ENCODE data around the gene CD55. TPM values are rescaled to one million over a fixed set of nuclear protein-coding genes. Genes with fewer than 3 reads are reported as not detected.

CD55 gene
- total RNA-seq, 1 donor from 2014 or later: 60.4 TPM

DNA sequence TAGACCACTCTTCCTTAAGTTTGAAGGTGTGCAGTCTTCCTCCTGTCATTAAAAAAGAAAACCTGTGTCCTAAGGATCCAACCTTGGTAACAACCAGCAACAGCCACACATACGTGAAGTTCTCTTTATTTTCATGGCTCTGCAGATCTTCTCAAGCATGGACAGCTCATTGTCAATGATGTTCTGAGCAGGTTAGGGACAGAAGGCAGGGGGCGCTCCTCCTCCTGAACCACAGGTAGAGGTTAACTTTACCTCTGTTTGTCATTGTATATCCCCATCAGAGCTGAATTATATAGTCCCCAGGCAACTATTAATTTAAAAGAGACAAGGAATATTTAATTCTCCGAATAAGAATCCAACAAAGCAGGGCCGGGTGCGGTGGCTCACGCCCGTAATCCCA, 80.1 kb downstream of the CD55 start:
- Histone ChIP-seq H3K9me3 (replicated peaks) (no peaks in the 10 kb centered on the region), H3K4me1 (no peaks in the 10 kb centered on the region), H3K4me3 (no peak overlapping the region), H3K36me3 (no peaks in the 10 kb centered on the region), H3K27me3 (ENCODE audit: low read depth) (no peaks in the 10 kb centered on the region), H3K27ac (replicated peaks) (no peak overlapping the region)
- TF ChIP-seq, protein P1, sequence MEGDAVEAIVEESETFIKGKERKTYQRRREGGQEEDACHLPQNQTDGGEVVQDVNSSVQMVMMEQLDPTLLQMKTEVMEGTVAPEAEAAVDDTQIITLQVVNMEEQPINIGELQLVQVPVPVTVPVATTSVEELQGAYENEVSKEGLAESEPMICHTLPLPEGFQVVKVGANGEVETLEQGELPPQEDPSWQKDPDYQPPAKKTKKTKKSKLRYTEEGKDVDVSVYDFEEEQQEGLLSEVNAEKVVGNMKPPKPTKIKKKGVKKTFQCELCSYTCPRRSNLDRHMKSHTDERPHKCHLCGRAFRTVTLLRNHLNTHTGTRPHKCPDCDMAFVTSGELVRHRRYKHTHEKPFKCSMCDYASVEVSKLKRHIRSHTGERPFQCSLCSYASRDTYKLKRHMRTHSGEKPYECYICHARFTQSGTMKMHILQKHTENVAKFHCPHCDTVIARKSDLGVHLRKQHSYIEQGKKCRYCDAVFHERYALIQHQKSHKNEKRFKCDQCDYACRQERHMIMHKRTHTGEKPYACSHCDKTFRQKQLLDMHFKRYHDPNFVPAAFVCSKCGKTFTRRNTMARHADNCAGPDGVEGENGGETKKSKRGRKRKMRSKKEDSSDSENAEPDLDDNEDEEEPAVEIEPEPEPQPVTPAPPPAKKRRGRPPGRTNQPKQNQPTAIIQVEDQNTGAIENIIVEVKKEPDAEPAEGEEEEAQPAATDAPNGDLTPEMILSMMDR (IDR thresholded peaks at IDR 0.05; ENCODE audit: borderline replicate concordance): no peak
- no peak for DNase-seq
- intact Hi-C loops (cut with micrococcal nuclease): loop anchor here (10.0 kb wide), 1 partner anchor 227 kb away; no protein-coding TSS in a partner anchor

- no peak for DNase-seq
- Histone ChIP-seq H3K36me3 (no peaks in the 10 kb centered on the region), H3K27me3 (ENCODE audit: low read depth) (no peaks in the 10 kb centered on the region), H3K9me3 (replicated peaks) (no peaks in the 10 kb centered on the region), H3K4me3 (no peak overlapping the region), H3K4me1 (no peaks in the 10 kb centered on the region), H3K27ac (replicated peaks) (no peak overlapping the region)
- TF ChIP-seq, protein P1 (IDR thresholded peaks at IDR 0.05; ENCODE audit: borderline replicate concordance): no peak
- intact Hi-C loops (cut with micrococcal nuclease): loop anchor here (10.0 kb wide), 1 partner anchor 228 kb away; no protein-coding TSS in a partner anchor
Measured at GRCh38 chr1:207402744-207403143, 81.3 kb downstream of the CD55 start.

- TF ChIP-seq, protein P1 (IDR thresholded peaks at IDR 0.05; ENCODE audit: borderline replicate concordance): peak; percentile 87
- intact Hi-C loops (cut with micrococcal nuclease): loop anchor here (5.0 to 10.0 kb wide), 2 partner anchors 230 to 323 kb away; no protein-coding TSS in a partner anchor
- H3K4me1 ChIP-seq: no peaks in the 10 kb centered on the region
Measured at GRCh38 chr1:207404849-207405525, 83.5 kb downstream of the CD55 start.

GRCh38 chr1:207405814-207406213, 84.3 kb downstream of the CD55 start:
- intact Hi-C loops (cut with micrococcal nuclease): loop anchor here (5.0 to 10.0 kb wide), 2 partner anchors 231 to 324 kb away; no protein-coding TSS in a partner anchor
- Histone ChIP-seq H3K27ac (replicated peaks) (no peak overlapping the region), H3K4me1 (no peaks in the 10 kb centered on the region), H3K9me3 (replicated peaks) (no peaks in the 10 kb centered on the region), H3K36me3 (no peaks in the 10 kb centered on the region), H3K27me3 (ENCODE audit: low read depth) (peaks cover 15% of the 10 kb centered on the region), H3K4me3 (no peak overlapping the region)
- TF ChIP-seq, protein P1 (IDR thresholded peaks at IDR 0.05; ENCODE audit: borderline replicate concordance): no peak
- DNase-seq: no peak

More at GRCh38 chr1:207404849-207405525, 83.5 kb downstream of the CD55 start:
- Histone ChIP-seq H3K27ac (replicated peaks) (no peak overlapping the region), H3K27me3 (ENCODE audit: low read depth) (peaks cover 15% of the 10 kb centered on the region), H3K36me3 (no peaks in the 10 kb centered on the region), H3K9me3 (replicated peaks) (no peaks in the 10 kb centered on the region), H3K4me3 (no peak overlapping the region)
- DNase-seq: no peak

DNA sequence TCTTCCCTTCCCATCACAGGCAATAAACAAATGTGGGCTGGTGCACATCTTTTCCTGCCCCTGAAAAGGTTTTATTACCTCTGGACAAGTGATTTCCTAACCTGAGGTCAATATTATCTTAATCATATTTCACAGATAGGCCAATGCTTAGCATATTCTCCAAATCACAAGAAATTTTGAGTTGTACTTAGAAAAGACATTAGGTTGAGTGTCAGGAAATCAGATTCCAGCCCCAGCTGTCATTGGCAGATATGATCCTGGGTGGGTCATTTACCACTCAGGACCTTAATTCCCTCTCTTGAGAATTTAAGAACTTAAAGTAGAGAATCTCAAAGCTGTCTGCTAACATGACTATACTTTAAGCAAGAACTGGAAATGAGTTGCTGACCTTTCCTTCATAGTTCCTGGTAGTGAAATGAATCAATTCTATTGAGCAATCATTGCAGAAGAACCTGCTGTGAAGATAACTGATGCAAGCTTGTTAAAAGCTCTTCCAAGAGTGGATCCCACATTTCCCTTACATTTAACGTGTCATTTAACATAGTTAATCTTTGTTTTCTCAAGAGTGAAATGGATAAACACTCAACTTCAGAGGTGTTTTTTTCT, 86.3 kb downstream of the CD55 start:
- no peak for DNase-seq
- Histone ChIP-seq H3K4me1 (no peaks in the 10 kb centered on the region), H3K27me3 (ENCODE audit: low read depth) (peaks cover 15% of the 10 kb centered on the region), H3K9me3 (replicated peaks) (no peaks in the 10 kb centered on the region), H3K27ac (replicated peaks) (no peak overlapping the region), H3K4me3 (no peak overlapping the region), H3K36me3 (no peaks in the 10 kb centered on the region)
- intact Hi-C loops (cut with micrococcal nuclease): loop anchor here (5.0 to 10.0 kb wide), 2 partner anchors 233 to 325 kb away; no protein-coding TSS in a partner anchor
- TF ChIP-seq, protein P1 (IDR thresholded peaks at IDR 0.05; ENCODE audit: borderline replicate concordance): no peak

Other genes starting within 250 kb of the CD55 start
- 0.30 TPM for gene C4BPB, start 232.8 kb upstream of the CD55 start, total RNA-seq
- gene C4BPA, start 217.4 kb upstream of the CD55 start, total RNA-seq: not detected
- not detected for gene CR2, start 132.7 kb downstream of the CD55 start, total RNA-seq
- gene CR1, start 174.5 kb downstream of the CD55 start, total RNA-seq: 2.0 TPM